NB4 (cell line): Measurements from ENCODE around the gene SLC25A53.

Source experiments
- DNase-seq: peaks from one replicate; pipeline ENCODE4 v3.0.0; 2010; ENCODE audit warnings: low read depth
- H3K4me3 ChIP-seq: one replicate; pipeline ENCODE4 v1.5.1; 2011; ENCODE audit warnings: mild to moderate bottlenecking, low read depth, low read length, moderate library complexity
- MYC ChIP-seq: IDR thresholded peaks from 2 replicates; pipeline ENCODE4 v1.6.1; 2011; ENCODE audit warnings: low read depth, low read length
- POLR2A ChIP-seq: IDR thresholded peaks from 2 replicates; pipeline ENCODE4 v1.6.1; 2011; ENCODE audit warnings: mild to moderate bottlenecking; ENCODE audit not compliant: insufficient read length; ENCODE audit errors: extremely low read depth
- TF ChIP-seq, protein P1 (sequence below): IDR thresholded peaks from 2 replicates; pipeline ENCODE4 v1.6.1; 2011; ENCODE audit warnings: low read depth, low read length
- TF ChIP-seq, protein P2 (sequence below): IDR thresholded peaks from one replicate; pipeline ENCODE4 v1.5.1; 2012; ENCODE audit warnings: low read depth, low read length

Gene SLC25A53, protein sequence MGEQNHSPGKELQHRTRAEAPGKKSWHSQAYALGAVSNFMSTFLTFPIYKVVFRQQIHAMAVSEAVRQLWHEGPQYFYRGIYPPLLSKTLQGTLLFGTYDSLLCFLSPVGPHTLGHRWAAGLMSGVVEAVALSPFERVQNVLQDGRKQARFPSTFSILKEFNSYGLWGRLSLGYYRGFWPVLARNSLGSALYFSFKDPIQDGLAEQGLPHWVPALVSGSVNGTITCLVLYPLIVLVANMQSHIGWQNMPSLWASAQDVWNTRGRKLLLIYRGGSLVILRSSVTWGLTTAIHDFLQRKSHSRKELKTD

GRCh38 chrX:104156630-104157529, at the start of gene SLC25A53:
Gene SLC25A53 (minus strand): TSS chrX:104157009. CDS start chrX:104105257, 51,752 bp downstream.
- DNase-seq: peak; percentile 91
- TF ChIP-seq MYC (peak; percentile 56; the same call in 1 of the 2 replicates), POLR2A (peak; percentile 54)
- TF ChIP-seq, protein P1, sequence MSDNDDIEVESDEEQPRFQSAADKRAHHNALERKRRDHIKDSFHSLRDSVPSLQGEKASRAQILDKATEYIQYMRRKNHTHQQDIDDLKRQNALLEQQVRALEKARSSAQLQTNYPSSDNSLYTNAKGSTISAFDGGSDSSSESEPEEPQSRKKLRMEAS: no peak
- TF ChIP-seq, protein P2, sequence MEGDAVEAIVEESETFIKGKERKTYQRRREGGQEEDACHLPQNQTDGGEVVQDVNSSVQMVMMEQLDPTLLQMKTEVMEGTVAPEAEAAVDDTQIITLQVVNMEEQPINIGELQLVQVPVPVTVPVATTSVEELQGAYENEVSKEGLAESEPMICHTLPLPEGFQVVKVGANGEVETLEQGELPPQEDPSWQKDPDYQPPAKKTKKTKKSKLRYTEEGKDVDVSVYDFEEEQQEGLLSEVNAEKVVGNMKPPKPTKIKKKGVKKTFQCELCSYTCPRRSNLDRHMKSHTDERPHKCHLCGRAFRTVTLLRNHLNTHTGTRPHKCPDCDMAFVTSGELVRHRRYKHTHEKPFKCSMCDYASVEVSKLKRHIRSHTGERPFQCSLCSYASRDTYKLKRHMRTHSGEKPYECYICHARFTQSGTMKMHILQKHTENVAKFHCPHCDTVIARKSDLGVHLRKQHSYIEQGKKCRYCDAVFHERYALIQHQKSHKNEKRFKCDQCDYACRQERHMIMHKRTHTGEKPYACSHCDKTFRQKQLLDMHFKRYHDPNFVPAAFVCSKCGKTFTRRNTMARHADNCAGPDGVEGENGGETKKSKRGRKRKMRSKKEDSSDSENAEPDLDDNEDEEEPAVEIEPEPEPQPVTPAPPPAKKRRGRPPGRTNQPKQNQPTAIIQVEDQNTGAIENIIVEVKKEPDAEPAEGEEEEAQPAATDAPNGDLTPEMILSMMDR: no peak
- H3K4me3 ChIP-seq: peak within 1 kb of the TSS; percentile 92

- TF ChIP-seq MYC: no peak
- TF ChIP-seq, protein P1: no peak
- TF ChIP-seq POLR2A: no peak
- TF ChIP-seq, protein P2: no peak
- DNase-seq: no peak
- H3K4me3 ChIP-seq: no peak overlapping the region
Measured at GRCh38 chrX:104205548-104205947, 48.7 kb upstream of the SLC25A53 start.

- no peak overlapping the region for H3K4me3 ChIP-seq
- peak; percentile 13 for DNase-seq
- TF ChIP-seq, protein P2: peak; percentile 46
- TF ChIP-seq POLR2A: no peak
- TF ChIP-seq, protein P1: no peak
- TF ChIP-seq MYC: no peak
Measured at GRCh38 chrX:104195489-104196084, 38.8 kb upstream of the SLC25A53 start.

- DNase-seq: no peak
- TF ChIP-seq, protein P1: no peak
- TF ChIP-seq POLR2A (no peak), MYC (no peak)
- TF ChIP-seq, protein P2: no peak
- H3K4me3 ChIP-seq: no peak overlapping the region
Measured at GRCh38 chrX:104195013-104195412, 38.2 kb upstream of the SLC25A53 start.

DNA sequence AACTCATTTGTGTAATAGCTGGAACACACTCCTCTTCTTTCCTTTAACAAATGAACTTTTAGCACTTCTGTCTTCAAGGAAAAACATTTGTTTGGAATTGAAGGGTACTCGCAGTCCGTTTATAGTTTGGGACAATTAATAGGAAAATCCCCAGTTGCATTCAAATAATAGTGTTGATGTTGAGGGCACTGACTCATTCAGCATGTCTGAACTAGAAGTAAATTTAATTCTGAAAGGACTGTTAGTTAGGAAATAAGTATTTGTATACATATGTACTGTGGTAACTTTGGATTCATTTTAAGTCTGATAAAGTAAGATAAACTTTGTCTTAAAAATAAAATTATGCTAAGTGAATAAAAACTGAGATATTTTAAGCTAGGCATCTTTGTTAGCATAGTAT, 36.7 kb upstream of the SLC25A53 start:
- no peak for DNase-seq
- TF ChIP-seq, protein P2: no peak
- TF ChIP-seq MYC (no peak), POLR2A (no peak)
- TF ChIP-seq, protein P1: no peak
- H3K4me3 ChIP-seq: no peak overlapping the region
